HG03097 (cell line): ENCODE results near the gene EMC7.
"Not testable (repeated sequence)": the region's sequence is repeated elsewhere in the genome, so short reads cannot be mapped to it uniquely, and the experiment has no call there.

Experiments
- ATAC-seq: cut with Tn5 transposase; IDR thresholded peaks from one replicate; pipeline ENCODE4 v1.9.1; 2021; ENCODE audit not compliant: unreplicated experiment, low FRiP score

Gene EMC7

GRCh38 chr15:34101366-34102174, at the start of gene EMC7, which contains the start of gene PGBD4:
EMC7 (minus strand) TSS chr15:34101862; CDS start chr15:34101839, 23 bp downstream.
PGBD4 (plus strand) TSS chr15:34102083; CDS start chr15:34102532, 449 bp downstream.
- peak; percentile 95 for ATAC-seq

DNA sequence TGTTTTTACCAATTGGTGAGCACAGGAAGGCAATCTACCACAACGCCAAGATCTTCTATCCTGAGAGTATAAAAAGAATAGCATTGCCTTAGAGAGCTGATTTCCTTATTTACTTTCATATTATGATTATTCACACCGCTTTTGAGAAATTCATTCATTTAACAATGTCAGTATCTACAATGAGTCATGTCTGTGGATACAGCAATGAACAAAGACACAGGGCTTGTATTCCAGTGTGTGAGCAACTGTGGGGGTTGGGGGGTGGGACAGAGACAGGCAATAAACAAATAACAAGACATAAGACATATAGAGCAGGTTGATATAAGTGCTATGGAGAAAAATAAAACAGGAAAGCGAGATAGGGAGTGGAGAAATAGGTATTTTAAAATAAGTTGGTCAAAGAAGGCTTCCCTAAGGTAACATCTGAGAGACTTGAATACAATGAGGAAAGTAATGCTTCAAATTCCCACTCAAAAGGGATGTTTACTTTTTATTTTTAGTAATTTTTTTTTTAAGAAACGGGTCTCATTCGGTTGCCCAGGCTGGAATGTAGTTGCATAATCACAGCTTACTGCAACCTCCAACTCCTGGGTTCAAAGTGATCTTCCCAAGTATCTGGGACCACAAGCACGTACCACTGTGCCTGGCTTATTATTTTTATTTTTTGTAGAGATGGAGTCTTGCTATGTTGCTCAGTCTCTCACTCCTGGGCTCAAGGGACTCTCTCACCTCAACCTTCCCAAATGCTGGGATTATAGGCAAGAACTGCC, 45.9 kb upstream of the EMC7 start:
- no peak for ATAC-seq

DNA sequence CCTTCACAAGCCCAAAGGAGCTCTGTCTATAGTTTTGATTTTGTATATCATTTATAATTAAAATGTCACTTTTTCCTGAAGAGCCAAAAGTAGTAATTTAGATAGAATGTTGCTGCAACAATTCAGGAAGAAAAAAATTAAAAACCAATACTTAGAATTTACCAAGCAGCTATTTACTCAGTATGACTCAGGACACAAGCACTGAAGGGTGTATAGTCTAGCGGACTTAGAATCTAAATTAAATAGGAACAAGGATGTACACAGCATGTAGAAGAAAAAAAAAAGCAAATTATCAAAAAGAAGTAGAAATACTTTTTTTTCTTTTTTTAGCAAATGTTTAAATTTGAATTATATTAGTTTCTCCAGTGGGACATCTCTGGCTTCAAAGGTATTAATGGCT, 31.8 kb upstream of the EMC7 start:
- ATAC-seq, result no peak

DNA sequence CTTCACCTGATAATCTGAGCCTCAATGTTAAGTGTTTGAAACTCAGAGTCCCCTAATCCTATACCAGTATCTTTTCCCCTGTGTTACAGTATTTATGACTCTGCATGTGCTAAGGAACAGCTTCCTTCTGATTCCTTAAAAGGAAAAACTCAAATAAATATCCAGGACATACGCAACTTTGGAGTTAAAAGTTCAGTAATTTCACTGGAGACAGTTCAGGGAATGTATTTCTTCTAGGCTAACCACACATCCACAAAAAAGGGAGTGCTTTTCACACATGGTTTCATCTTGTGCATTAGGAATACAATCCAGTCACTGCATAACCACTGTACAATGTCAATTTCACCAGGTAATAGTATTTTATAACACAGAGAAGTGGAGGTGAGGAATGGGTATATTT, 31.2 kb upstream of the EMC7 start:
- ATAC-seq, result no peak

- ATAC-seq, result no peak
Observed at GRCh38 chr15:34128898-34129297, 27.2 kb upstream of the EMC7 start.

GRCh38 chr15:34126522-34126921, 24.9 kb upstream of the EMC7 start:
- ATAC-seq, result no peak

DNA sequence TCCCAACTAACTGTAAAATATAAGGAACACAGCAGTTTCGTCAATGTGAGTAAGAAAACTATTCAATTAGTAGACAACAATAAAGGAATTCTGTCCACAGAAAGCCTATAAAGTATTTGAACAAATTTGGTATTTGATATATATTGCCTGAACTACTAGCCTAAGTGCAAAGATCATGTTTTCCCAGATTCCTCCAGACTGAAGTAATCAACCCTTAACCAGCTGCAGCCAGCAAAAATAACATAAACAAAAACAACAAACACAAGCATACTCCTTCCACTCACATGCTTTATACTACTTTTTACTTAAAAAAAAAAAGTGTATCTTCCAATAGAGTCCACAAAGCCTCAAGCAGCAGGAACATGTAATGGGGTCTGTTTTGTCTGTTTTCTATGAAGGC, 24.3 kb upstream of the EMC7 start:
- no peak for ATAC-seq

DNA sequence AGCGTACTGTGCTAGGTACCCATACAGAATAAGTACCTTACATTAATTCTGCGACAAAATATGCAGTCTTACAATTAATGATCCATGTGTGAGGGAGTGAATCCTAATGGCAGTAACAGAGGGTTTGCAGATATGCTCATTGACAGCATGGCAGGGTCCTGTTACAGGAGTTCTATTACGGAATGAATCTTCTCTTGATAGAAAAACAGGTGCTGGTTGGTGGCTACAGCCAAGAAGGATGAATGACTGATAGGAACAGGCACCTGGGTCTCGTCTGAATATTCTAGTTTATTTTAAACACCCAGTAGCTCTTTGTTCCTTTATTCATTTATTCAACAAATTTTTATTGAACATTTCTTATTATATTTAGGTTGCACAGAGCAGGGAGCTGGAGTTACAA, 23.0 kb upstream of the EMC7 start:
- no peak for ATAC-seq

DNA sequence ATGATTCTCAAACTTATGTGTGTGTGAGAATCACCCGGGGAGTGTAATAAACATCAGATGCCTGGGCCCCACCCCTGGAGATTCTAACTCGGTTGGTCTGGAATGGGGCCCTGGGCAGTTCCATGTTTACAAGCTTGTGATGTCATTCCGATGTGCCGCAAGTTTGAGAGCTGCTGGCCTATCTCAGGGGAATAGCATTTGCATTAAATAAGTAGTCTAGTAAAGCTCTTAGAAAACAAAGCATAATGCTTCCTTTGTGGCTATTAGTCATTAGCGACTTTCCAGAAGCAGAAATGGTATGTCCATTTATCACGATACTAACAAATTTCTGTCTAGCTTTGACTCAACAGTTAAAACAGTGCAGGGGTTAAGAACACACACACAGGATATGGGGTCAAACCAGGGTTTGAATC, 21.1 kb upstream of the EMC7 start:
- no peak for ATAC-seq

GRCh38 chr15:34121786-34122185, 20.1 kb upstream of the EMC7 start:
- not testable (repeated sequence) for ATAC-seq

- not testable (repeated sequence) for ATAC-seq
Observed at GRCh38 chr15:34120420-34120819, 18.8 kb upstream of the EMC7 start.

DNA sequence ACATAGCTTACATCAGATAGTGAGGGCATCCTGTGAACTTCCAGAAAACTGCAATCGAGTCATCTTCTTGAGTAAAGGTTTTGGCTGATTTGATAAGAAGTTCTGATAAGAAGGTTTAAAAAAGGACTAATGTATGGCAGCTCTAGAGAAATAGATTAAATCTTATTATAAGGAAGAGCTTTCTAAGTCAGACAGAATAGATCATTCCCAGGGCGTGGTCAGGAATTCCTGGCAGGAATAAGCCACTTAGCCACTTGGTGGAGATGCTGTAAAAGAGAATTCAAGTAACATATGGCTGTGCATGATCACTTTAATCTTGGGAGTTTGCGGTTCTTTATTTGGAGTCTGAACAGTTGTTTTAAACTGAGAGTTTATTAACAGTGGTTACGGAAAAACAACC, 17.6 kb upstream of the EMC7 start:
- ATAC-seq, result no peak

DNA sequence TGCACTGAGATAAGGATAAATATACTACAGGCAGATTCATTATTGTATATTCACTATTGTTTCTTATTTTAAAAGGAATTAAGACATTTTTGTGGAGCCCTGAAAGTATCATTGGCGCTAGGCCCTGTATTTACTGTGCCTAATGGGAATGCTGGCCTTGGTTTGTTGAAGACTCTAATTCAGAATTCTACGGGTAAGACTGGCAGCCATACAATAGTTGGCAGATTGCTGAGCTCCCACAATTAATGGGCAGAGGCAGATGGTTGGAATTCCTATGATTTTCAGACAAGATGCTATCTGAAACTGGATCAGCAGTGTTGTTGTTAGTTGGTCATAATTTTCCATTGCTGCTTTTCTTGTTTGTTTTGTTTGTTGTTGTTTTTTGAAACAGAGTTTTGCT, 15.0 kb upstream of the EMC7 start:
- no peak for ATAC-seq

DNA sequence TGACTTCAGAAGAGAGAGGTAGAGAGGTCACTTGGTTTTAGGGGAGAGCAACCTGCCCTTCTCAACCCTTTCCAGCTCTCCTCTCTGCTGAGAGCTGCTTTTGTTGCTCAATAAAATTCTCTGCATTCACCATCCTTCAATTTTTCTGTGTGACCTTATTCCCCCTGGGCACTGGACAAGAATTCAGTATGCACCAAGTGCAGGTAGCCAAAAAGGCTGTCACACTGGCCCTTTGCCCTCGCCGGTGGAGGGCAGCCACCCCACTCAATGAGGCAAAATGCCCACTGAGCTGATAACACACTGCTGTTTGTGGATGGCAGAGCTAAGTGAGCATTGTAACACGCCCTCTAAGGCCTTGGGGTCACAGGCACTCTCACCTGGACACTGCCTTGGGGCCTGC, 13.1 kb upstream of the EMC7 start:
- no peak for ATAC-seq

DNA sequence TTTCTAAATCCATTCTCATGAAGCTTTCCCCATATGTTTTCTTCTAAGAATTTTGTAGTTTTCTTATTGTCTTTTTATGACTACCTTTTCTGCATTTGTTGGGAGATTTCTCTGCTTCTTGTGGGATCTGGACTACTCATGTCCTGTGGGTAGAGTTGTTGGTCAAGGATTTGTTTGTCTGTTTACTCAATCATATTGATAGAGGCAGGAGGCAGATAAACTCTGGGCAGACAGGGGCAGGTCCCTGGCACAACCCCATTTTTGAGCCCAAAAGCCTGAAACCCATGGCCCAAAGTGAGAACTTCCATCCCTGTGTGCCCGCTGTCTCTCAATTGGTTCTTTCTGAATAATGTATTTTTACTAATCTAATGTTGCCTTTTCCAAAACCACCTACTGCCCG, 12.6 kb upstream of the EMC7 start:
- no peak for ATAC-seq

DNA sequence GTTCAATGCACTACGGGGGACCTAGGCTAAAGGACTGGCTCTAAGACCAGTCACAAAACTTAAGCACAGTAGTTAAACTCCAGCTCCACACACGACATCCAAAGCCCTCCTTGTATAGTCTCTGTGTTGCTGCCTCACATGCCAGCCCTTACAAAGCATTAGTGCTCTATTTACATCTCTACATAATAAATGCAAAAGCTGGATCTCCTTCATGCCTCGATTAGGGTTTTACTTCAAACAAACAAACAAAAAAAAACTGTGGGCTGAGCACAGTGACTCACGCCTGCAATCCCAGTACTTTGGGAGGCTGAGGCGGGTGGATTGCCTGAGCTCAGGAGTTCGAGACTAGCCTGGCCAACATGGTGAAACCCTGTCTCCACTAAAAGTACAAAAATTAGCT, 9.8 kb upstream of the EMC7 start:
- no peak for ATAC-seq

- no peak for ATAC-seq
Observed at GRCh38 chr15:34109797-34110663, 8.4 kb upstream of the EMC7 start.

DNA sequence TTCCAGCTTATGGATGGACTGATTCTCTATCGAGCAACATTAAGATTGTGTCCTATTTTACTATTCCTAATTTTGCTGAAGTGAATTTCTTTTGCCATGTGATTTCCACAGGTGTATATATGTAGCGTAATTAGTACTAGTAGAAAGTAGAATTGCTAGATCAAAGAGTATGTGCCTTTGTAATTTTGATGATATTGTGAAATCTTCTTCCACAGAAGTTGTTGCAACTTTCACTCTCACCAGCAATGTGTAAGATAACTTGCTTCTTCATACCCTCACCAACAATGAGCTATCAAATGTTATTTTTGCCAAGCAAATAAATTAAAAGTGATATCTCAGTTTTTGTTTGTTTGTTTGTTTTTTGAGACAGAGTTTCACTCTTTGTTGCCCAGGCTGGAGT, 5.7 kb upstream of the EMC7 start:
- no peak for ATAC-seq

- ATAC-seq, result no peak
Observed at GRCh38 chr15:34106423-34106822, 4.8 kb upstream of the EMC7 start.

- no peak for ATAC-seq
Observed at GRCh38 chr15:34102175-34102925, 688 bp upstream of the EMC7 start.
